NOMO-1 treated with DMSO at 0.1 percent for 48 hours (cell line): ENCODE data around the gene DLX5.
"Not testable (repeated sequence)": the region's sequence is repeated elsewhere in the genome, so short reads cannot be mapped to it uniquely, and the experiment has no call there.

Experiments
- DNase-seq: peaks from one replicate; lab custom pipeline; 2025; ENCODE audit not compliant: unreplicated experiment; lab: John Stamatoyannopoulos, UW

Gene DLX5

GRCh38 chr7:97024209-97025129, at the start of gene DLX5:
Gene DLX5, minus strand, starts transcription at chr7:97024831. Its CDS starts 208 bp downstream, at chr7:97024623.
- peak; percentile 90 for DNase-seq

GRCh38 chr7:97072025-97072424, 47.4 kb upstream of the DLX5 start:
- not testable (repeated sequence) for DNase-seq

- DNase-seq = peak; percentile 74
Measured at GRCh38 chr7:97064972-97065587, 40.4 kb upstream of the DLX5 start.

- DNase-seq = no peak
Measured at GRCh38 chr7:97064020-97064419, 39.4 kb upstream of the DLX5 start.

- no peak for DNase-seq
Measured at GRCh38 chr7:97043281-97043680, 18.6 kb upstream of the DLX5 start.

- DNase-seq = no peak
Measured at GRCh38 chr7:97039374-97040065, 14.9 kb upstream of the DLX5 start.

GRCh38 chr7:97034213-97034852, 9.7 kb upstream of the DLX5 start:
- DNase-seq = not testable (repeated sequence)

- DNase-seq = peak; percentile 100
Measured at GRCh38 chr7:97027427-97028234, 3.0 kb upstream of the DLX5 start.

- DNase-seq = peak; percentile 100
Measured at GRCh38 chr7:97026715-97027426, 2.2 kb upstream of the DLX5 start.

GRCh38 chr7:97025983-97026714, 1.5 kb upstream of the DLX5 start:
- peak; percentile 82 for DNase-seq

GRCh38 chr7:97025130-97025499, 484 bp upstream of the DLX5 start:
- no peak for DNase-seq

GRCh38 chr7:97022491-97023306, 1.9 kb downstream of the DLX5 start:
- DNase-seq = peak; percentile 70

GRCh38 chr7:97021747-97022490, 2.7 kb downstream of the DLX5 start:
- DNase-seq = no peak

GRCh38 chr7:97020996-97021746, 3.5 kb downstream of the DLX5 start:
- DNase-seq = no peak

GRCh38 chr7:97020601-97020995, 4.0 kb downstream of the DLX5 start:
- DNase-seq = no peak

- no peak for DNase-seq
Measured at GRCh38 chr7:97019710-97020225, 4.9 kb downstream of the DLX5 start.
